Endothelial cell of umbilical vein (primary cell): ENCODE data around the gene CMC1. TPM values are rescaled to one million over a fixed set of nuclear protein-coding genes. Genes with fewer than 3 reads are reported as not detected.

Experiments used
- BruUV-seq: library from RNA; stranded (reverse); fragments of 400-500 nt; replicated peaks from 2 replicates; lab custom pipeline; 2021; lab: Mats Ljungman, UMichigan
- CTCF ChIA-PET: fragments of 300-600, 350-600 bp; sonication (Branson Sonifier 250); formaldehyde crosslinking; loops from one replicate; lab custom pipeline; 2021; ENCODE audit warnings: antibody characterized with exemption, inconsistent platforms; lab: Charles Lee
- POLR2A ChIA-PET: fragments of 300-600, 350-600 bp; sonication (Branson Sonifier 250); formaldehyde crosslinking; loops from one replicate; lab custom pipeline; 2021; ENCODE audit warnings: antibody characterized with exemption, inconsistent platforms; lab: Charles Lee
- DNase-seq: peaks from one replicate; pipeline ENCODE4 v3.0.0-alpha.2; 2011; ENCODE audit warnings: low read depth, low spot score
- FAIRE-seq: peaks from 2 replicates; lab custom pipeline; 2011; peaks lifted over from hg19 to GRCh38; lab: Jason Lieb, UNC
- H2AFZ ChIP-seq: 2 replicates; pipeline ENCODE4 v1.6.0; 2012; ENCODE audit warnings: low read depth, low read length, control low read depth, inconsistent platforms
- H3K27ac ChIP-seq: 2 replicates; pipeline ENCODE4 v1.5.1; 2011; ENCODE audit warnings: low read depth, mild to moderate bottlenecking, control low read depth, low read length, moderate library complexity; ENCODE audit not compliant: insufficient read depth
- H3K27me3 ChIP-seq, 2 experiments: 2 replicates each; pipeline versions ENCODE4 v1.6.0 to v1.6.1; 2011; ENCODE audit warnings: low read length in 2 of 2, mixed read lengths in 1 of 2; ENCODE audit not compliant: control insufficient read depth in 2 of 2, insufficient read depth in 2 of 2
- H3K36me3 ChIP-seq, 2 experiments: 2 replicates in 1 of 2; 3 replicates in 1 of 2; pipeline ENCODE4 v1.5.1; 2011; ENCODE audit warnings: low read length in 2 of 2, mild to moderate bottlenecking in 1 of 2, moderate library complexity in 1 of 2; ENCODE audit not compliant: control insufficient read depth in 2 of 2, insufficient read depth in 2 of 2; ENCODE audit errors: extremely low read depth in 1 of 2
- H3K4me1 ChIP-seq: 3 replicates; pipeline ENCODE4 v1.5.1; 2011; ENCODE audit warnings: mild to moderate bottlenecking, low read length; ENCODE audit not compliant: control insufficient read depth, insufficient read depth; ENCODE audit errors: extremely low read depth
- H3K4me2 ChIP-seq: 2 replicates; pipeline ENCODE4 v1.6.1; 2011; ENCODE audit warnings: low read length, control low read depth, mixed read lengths; ENCODE audit not compliant: insufficient read depth
- H3K4me3 ChIP-seq, 3 experiments: fragments of 200-600 bp in 1 of 3; sonication (generic), shearing (Covaris generic) in 1 of 3; replicated peaks in 1 of 3; 2 replicates each; pipeline ENCODE4 v1.5.1; 2011 to 2016; ENCODE audit warnings: control low read depth in 3 of 3, low read length in 3 of 3, mild to moderate bottlenecking in 2 of 3, inconsistent platforms in 1 of 3, low read depth in 1 of 3, moderate library complexity in 1 of 3; ENCODE audit not compliant: insufficient read depth in 1 of 3
- H3K79me2 ChIP-seq: 2 replicates; pipeline ENCODE4 v1.6.0; 2012; ENCODE audit warnings: low read length, inconsistent platforms; ENCODE audit not compliant: control insufficient read depth, insufficient read depth
- H3K9ac ChIP-seq: replicated peaks from 2 replicates; pipeline ENCODE3; 2011; ENCODE audit warnings: low read length, control low read depth; ENCODE audit not compliant: insufficient read depth; ENCODE audit errors: extremely low read depth
- H3K9me1 ChIP-seq: replicated peaks from 3 replicates; pipeline ENCODE4 v1.6.0; 2011; ENCODE audit warnings: mild to moderate bottlenecking, low read length; ENCODE audit not compliant: control insufficient read depth, insufficient read depth; ENCODE audit errors: extremely low read depth
- H3K9me3 ChIP-seq: replicated peaks from 2 replicates; pipeline ENCODE4 v1.5.1; 2012; ENCODE audit warnings: low read length, inconsistent platforms; ENCODE audit not compliant: control insufficient read depth, insufficient read depth
- H4K20me1 ChIP-seq: replicated peaks from 2 replicates; pipeline ENCODE3; 2011; ENCODE audit warnings: mild to moderate bottlenecking, low read length; ENCODE audit not compliant: control insufficient read depth, insufficient read depth; ENCODE audit errors: extremely low read depth
- CTCF ChIP-seq, 2 donors: IDR thresholded peaks; 1 replicate in 1 of 2; 2 replicates in 1 of 2; pipeline ENCODE4 v1.5.1; 2011; ENCODE audit warnings: low read length in 2 of 2, mild to moderate bottlenecking in 2 of 2, moderate library complexity in 2 of 2, control low read depth in 1 of 2, inconsistent platforms in 1 of 2, low read depth in 1 of 2; ENCODE audit not compliant: insufficient read depth in 1 of 2; ENCODE audit errors: extremely low read depth in 1 of 2
- EZH2 ChIP-seq: IDR thresholded peaks from 2 replicates; pipeline ENCODE4 v1.6.1; 2012; ENCODE audit warnings: borderline replicate concordance, low read depth, mild to moderate bottlenecking, moderate library complexity, low read length, inconsistent platforms; ENCODE audit not compliant: severe bottlenecking
- FOS ChIP-seq: IDR thresholded peaks from 2 replicates; pipeline ENCODE4 v1.6.1; 2011; ENCODE audit warnings: mild to moderate bottlenecking, low read length, moderate library complexity, borderline replicate concordance; ENCODE audit not compliant: insufficient read depth
- GATA2 ChIP-seq: IDR thresholded peaks from 2 replicates; pipeline ENCODE4 v1.7.0; 2011; ENCODE audit warnings: low read depth, mild to moderate bottlenecking, moderate library complexity, mixed read lengths, low read length; ENCODE audit not compliant: insufficient read length, insufficient read depth
- JUN ChIP-seq: IDR thresholded peaks from 2 replicates; pipeline ENCODE4 v1.6.1; 2011; ENCODE audit warnings: borderline replicate concordance, low read depth; ENCODE audit not compliant: insufficient read length, insufficient read depth
- MAX ChIP-seq: IDR thresholded peaks from 2 replicates; pipeline ENCODE4 v1.6.1; 2011; ENCODE audit not compliant: insufficient read depth, insufficient read length
- MYC ChIP-seq: IDR thresholded peaks from one replicate; pipeline ENCODE4 v1.6.1; 2011; ENCODE audit warnings: mild to moderate bottlenecking, low read depth, low read length
- POLR2A ChIP-seq: IDR thresholded peaks from 2 replicates; pipeline ENCODE4 v1.6.1; 2012; ENCODE audit warnings: low read depth, mild to moderate bottlenecking, control low read depth, low read length
- POLR2AphosphoS5 ChIP-seq: IDR thresholded peaks from 2 replicates; pipeline ENCODE4 v1.6.1; 2012; ENCODE audit warnings: low read depth, mild to moderate bottlenecking, control low read depth, low read length, moderate library complexity; ENCODE audit not compliant: insufficient read depth
- dilution Hi-C: fragments of 300-500 bp; cut with MboI; formaldehyde crosslinking; loops from one replicate; pipeline ENCODE4 v1.15.0; 2019; ENCODE audit warnings: low sequenced_read_pairs; ENCODE audit not compliant: extremely low pct_ligation_motif_present
- intact Hi-C: fragments of 100-400 bp; cut with micrococcal nuclease; formaldehyde crosslinking; loops from one replicate; pipeline ENCODE4 v1.10.0; 2022
- polyA plus RNA-seq, 4 experiments: library from polyadenylated mRNA; depleted of rRNA in 3 of 4; stranded (reverse) in 3 of 4; unstranded in 1 of 4; fragments of >200 nt; gene quantifications; 2 replicates each; pipeline versions ENCODE4 v1.2.1 to v1.2.3, GENCODE V29; 2011 to 2012; ENCODE audit warnings: missing spikeins in 1 of 4
- total RNA-seq: library from RNA; stranded (reverse); gene quantifications from 2 replicates; pipeline ENCODE4 v1.2.3, GENCODE V29; 2021

CMC1 gene
- total and polyA plus RNA-seq, 2 donors (not counting 3 experiments of a cell fraction or from before 2014, with no cell fraction given): 13.1 to 18.6 TPM

DNA sequence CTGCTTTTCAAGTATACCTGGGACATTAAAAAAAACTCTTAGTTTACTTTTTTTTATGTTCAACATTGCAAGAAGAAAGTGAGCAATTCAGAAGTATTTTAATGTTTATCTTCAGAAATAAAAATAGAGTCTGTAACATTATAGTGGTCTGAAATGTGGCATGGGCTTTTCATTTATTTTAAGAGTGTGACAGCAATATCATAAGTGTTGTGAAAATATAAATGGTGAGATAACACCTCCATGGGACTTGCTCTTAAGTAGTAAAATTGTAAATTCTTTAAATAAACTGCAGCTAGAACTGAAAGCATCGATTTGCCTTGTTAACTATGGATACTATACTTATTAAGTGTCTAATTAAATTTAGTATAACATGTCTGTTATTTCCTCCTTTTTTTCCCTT is 58.3 kb downstream of the CMC1 start:
- POLR2A ChIA-PET: no interaction called here
- CTCF ChIA-PET: interaction anchor here (1.1 to 1.6 kb wide), 2 partner anchors 28 to 35 kb away, joined by 3 to 7 read pairs; no protein-coding TSS in a partner anchor
- BruUV-seq: no TSS peak

More for the DNA sequence above, 58.3 kb downstream of the CMC1 start:
- no peak overlapping the region for H3K9ac ChIP-seq
- H3K79me2 ChIP-seq: no peaks in the 10 kb centered on the region
- DNase-seq (no peak), FAIRE-seq (no peak)
- no peaks in the 10 kb centered on the region for H3K27me3 ChIP-seq
- H3K4me1 ChIP-seq: peaks cover 4% of the 10 kb centered on the region
- TF ChIP-seq CTCF (IDR thresholded peaks at IDR 0.05; ENCODE audit: extremely low read depth in 1 of 2, insufficient read depth in 1 of 2, low read depth in 1 of 2, low read length in 2 of 2) (no peak), FOS (no peak), GATA2 (no peak), POLR2A (no peak), MYC (no peak), MAX (no peak), EZH2 (no peak), POLR2AphosphoS5 (no peak), JUN (no peak)
- no peak overlapping the region for H3K27ac ChIP-seq
- H4K20me1 ChIP-seq: no peaks in the 10 kb centered on the region
- intact Hi-C loops (loop anchor here (5.0 kb wide), 1 partner anchor 57 kb away; the partner anchor contains the start of gene CMC1), dilution Hi-C loops (no loop called here)
- no peak overlapping the region for H2AFZ ChIP-seq
- H3K36me3 ChIP-seq: no peaks in the 10 kb centered on the region
- H3K4me2 ChIP-seq: no peak overlapping the region
- no peaks in the 10 kb centered on the region for H3K9me1 ChIP-seq
- no peak overlapping the region for H3K4me3 ChIP-seq
- no peaks in the 10 kb centered on the region for H3K9me3 ChIP-seq
